ENCODE data around the gene SIX3. TPM values are rescaled to one million over a fixed set of nuclear protein-coding genes. Genes with fewer than 3 reads are reported as not detected.

The SIX3 gene
- polyA plus RNA-seq, 1 donor from 2014 or later, result not detected

GRCh38 chr2:44934983-44935728 is 6.3 kb upstream of the SIX3 start:
- Mint-ChIP-seq H3K36me3 (peaks cover 2% of the 10 kb centered on the region), H3K9me3 (peaks cover 0 to 5% (median 0%) of the 10 kb centered on the region in 3 donors), H3K4me3 (peak overlapping the region in 3 of 4 donors; percentile 20 to 61 (median 52)), H3K4me1 (peaks cover 12 to 20% (median 20%) of the 10 kb centered on the region in 3 donors), H3K27ac (peak overlapping the region in 1 of 3 donors; percentile 47), H3K27me3 (peaks cover 72% of the 10 kb centered on the region)

GRCh38 chr2:44935729-44936098 is 5.8 kb upstream of the SIX3 start:
- H3K4me3 Mint-ChIP-seq, result peak overlapping the region in 2 of 4 donors; percentile 20 to 25
- H3K36me3 Mint-ChIP-seq, result no peaks in the 10 kb centered on the region
- peak overlapping the region in 2 of 3 donors; percentile 23 to 47 for H3K27ac Mint-ChIP-seq
- H3K4me1 Mint-ChIP-seq, result peaks cover 6 to 21% (median 14%) of the 10 kb centered on the region in 3 donors
- H3K27me3 Mint-ChIP-seq, result peaks cover 71% of the 10 kb centered on the region
- H3K9me3 Mint-ChIP-seq, result peaks cover 0 to 5% (median 0%) of the 10 kb centered on the region in 3 donors

- H3K27me3 Mint-ChIP-seq, result peaks cover 71% of the 10 kb centered on the region
- H3K4me3 Mint-ChIP-seq, result peak overlapping the region in 2 of 4 donors; percentile 7 to 16
- peak overlapping the region in 1 of 3 donors; percentile 23 for H3K27ac Mint-ChIP-seq
- H3K9me3 Mint-ChIP-seq, result peaks cover 0 to 5% (median 0%) of the 10 kb centered on the region in 3 donors
- no peaks in the 10 kb centered on the region for H3K36me3 Mint-ChIP-seq
- H3K4me1 Mint-ChIP-seq, result peaks cover 7 to 16% (median 12%) of the 10 kb centered on the region in 3 donors
Measured at GRCh38 chr2:44936275-44936674, 5.2 kb upstream of the SIX3 start.

- Mint-ChIP-seq H3K4me3 (peak overlapping the region in 3 of 4 donors; percentile 16 to 81 (median 63)), H3K9me3 (peaks cover 0 to 8% (median 0%) of the 10 kb centered on the region in 3 donors), H3K27ac (peak overlapping the region in 2 of 3 donors; percentile 1 to 23), H3K4me1 (peaks cover 7 to 16% (median 14%) of the 10 kb centered on the region in 3 donors), H3K27me3 (peaks cover 70% of the 10 kb centered on the region), H3K36me3 (no peaks in the 10 kb centered on the region)
Measured at GRCh38 chr2:44936715-44937687, 4.5 kb upstream of the SIX3 start.

- peaks cover 0 to 8% (median 0%) of the 10 kb centered on the region in 3 donors for H3K9me3 Mint-ChIP-seq
- H3K27me3 Mint-ChIP-seq, result peaks cover 69% of the 10 kb centered on the region
- peaks cover 7 to 15% (median 14%) of the 10 kb centered on the region in 3 donors for H3K4me1 Mint-ChIP-seq
- H3K36me3 Mint-ChIP-seq, result no peaks in the 10 kb centered on the region
- H3K27ac Mint-ChIP-seq, result peak overlapping the region in 2 of 3 donors; percentile 59 to 62
- peak overlapping the region; percentile 40 to 85 (median 58) for H3K4me3 Mint-ChIP-seq
Measured at GRCh38 chr2:44937688-44938240, 3.7 kb upstream of the SIX3 start.

GRCh38 chr2:44938287-44939105 is 3.0 kb upstream of the SIX3 start:
- Mint-ChIP-seq H3K36me3 (peaks cover 2% of the 10 kb centered on the region), H3K27me3 (peaks cover 69% of the 10 kb centered on the region), H3K4me1 (peaks cover 7 to 21% (median 19%) of the 10 kb centered on the region in 3 donors), H3K4me3 (peak overlapping the region; percentile 40 to 85 (median 58)), H3K9me3 (peaks cover 0 to 5% (median 0%) of the 10 kb centered on the region in 3 donors), H3K27ac (peak overlapping the region in 2 of 3 donors; percentile 59 to 62)

GRCh38 chr2:44939106-44940048 is 2.1 kb upstream of the SIX3 start:
- H3K4me1 Mint-ChIP-seq, result peaks cover 7 to 24% (median 23%) of the 10 kb centered on the region in 3 donors
- peaks cover 0 to 5% (median 0%) of the 10 kb centered on the region in 3 donors for H3K9me3 Mint-ChIP-seq
- H3K27ac Mint-ChIP-seq, result peak overlapping the region in 1 of 3 donors; percentile 68
- H3K27me3 Mint-ChIP-seq, result peaks cover 68% of the 10 kb centered on the region
- H3K36me3 Mint-ChIP-seq, result peaks cover 2% of the 10 kb centered on the region
- H3K4me3 Mint-ChIP-seq, result peak overlapping the region; percentile 30 to 84 (median 76)

GRCh38 chr2:44940049-44940494 is 1.4 kb upstream of the SIX3 start:
- peaks cover 12 to 28% (median 25%) of the 10 kb centered on the region in 3 donors for H3K4me1 Mint-ChIP-seq
- H3K27me3 Mint-ChIP-seq, result peaks cover 70% of the 10 kb centered on the region
- peaks cover 2% of the 10 kb centered on the region for H3K36me3 Mint-ChIP-seq
- H3K4me3 Mint-ChIP-seq, result peak overlapping the region in 3 of 4 donors; percentile 71 to 84 (median 82)
- peak overlapping the region in 1 of 3 donors; percentile 68 for H3K27ac Mint-ChIP-seq
- peaks cover 0 to 7% (median 0%) of the 10 kb centered on the region in 3 donors for H3K9me3 Mint-ChIP-seq

- H3K4me3 Mint-ChIP-seq, result peak overlapping the region; percentile 82 to 95 (median 86)
- H3K9me3 Mint-ChIP-seq, result peaks cover 0 to 9% (median 0%) of the 10 kb centered on the region in 3 donors
- H3K4me1 Mint-ChIP-seq, result peaks cover 14 to 29% (median 25%) of the 10 kb centered on the region in 3 donors
- H3K27ac Mint-ChIP-seq, result peak overlapping the region in 1 of 3 donors; percentile 78
- peaks cover 71% of the 10 kb centered on the region for H3K27me3 Mint-ChIP-seq
- H3K36me3 Mint-ChIP-seq, result peaks cover 2% of the 10 kb centered on the region
Measured at GRCh38 chr2:44940732-44941464, 604 bp upstream of the SIX3 start.

- peaks cover 0 to 7% (median 0%) of the 10 kb centered on the region in 3 donors for H3K9me3 Mint-ChIP-seq
- peaks cover 2% of the 10 kb centered on the region for H3K36me3 Mint-ChIP-seq
- H3K4me3 Mint-ChIP-seq, result peak overlapping the region; percentile 44 to 89 (median 88)
- peaks cover 14 to 29% (median 19%) of the 10 kb centered on the region in 3 donors for H3K4me1 Mint-ChIP-seq
- peak overlapping the region in 2 of 3 donors; percentile 82 to 93 for H3K27ac Mint-ChIP-seq
- H3K27me3 Mint-ChIP-seq, result peaks cover 72% of the 10 kb centered on the region
Measured at GRCh38 chr2:44942304-44943030, 965 bp downstream of the SIX3 start.

- Mint-ChIP-seq H3K9me3 (peaks cover 0 to 7% (median 0%) of the 10 kb centered on the region in 3 donors), H3K36me3 (peaks cover 2% of the 10 kb centered on the region), H3K4me1 (peaks cover 14 to 29% (median 18%) of the 10 kb centered on the region in 3 donors), H3K27me3 (peaks cover 70% of the 10 kb centered on the region), H3K4me3 (peak overlapping the region; percentile 44 to 89 (median 86)), H3K27ac (peak overlapping the region in 2 of 3 donors; percentile 20 to 93)
Measured at GRCh38 chr2:44943031-44943692, 1.7 kb downstream of the SIX3 start.
